Gastrocnemius medialis (tissue), 4 donors: Measurements from ENCODE around the gene KCNT1.

ENCODE experiments used
- CTCF ChIP-seq, 5 experiments: fragments of 450-650 bp in 3 of 5; fragments of 200-600 bp in 2 of 5; sonication (generic) in 2 of 5; IDR thresholded peaks in 4 of 5; conservative IDR thresholded peaks in 1 of 5; 1 replicate in 4 of 5; 2 replicates in 1 of 5; pipeline ENCODE4 v1.5.1; 2016 to 2019; ENCODE audit warnings: antibody characterized with exemption in 5 of 5, mild to moderate bottlenecking in 3 of 5, moderate library complexity in 3 of 5
- POLR2A ChIP-seq, 2 donors: fragments of 450-650 bp; IDR thresholded peaks; one replicate each; pipeline ENCODE4 v1.6.1; 2017; ENCODE audit warnings: antibody characterized with exemption in 2 of 2, mild to moderate bottlenecking in 2 of 2, moderate library complexity in 2 of 2

GRCh38 chr9:135799261-135799660 lies 97.3 kb downstream of the KCNT1 start:
- TF ChIP-seq CTCF (IDR thresholded peaks at IDR 0.05 in 4 of 5, conservative IDR thresholded peaks at IDR 0.05 in 1 of 5) (no peak), POLR2A (IDR thresholded peaks at IDR 0.05) (no peak)
